ENCODE data around the gene CPAMD8.

The CPAMD8 gene

GRCh38 chr19:17060802-17061201, 34.2 kb upstream of the CPAMD8 start:
- Histone ChIP-seq H2BK15ac (ENCODE audit: low read depth, poor library complexity, severe bottlenecking) (no peak overlapping the region), H3K9me3 (ENCODE audit: control insufficient read depth, low read length) (peaks cover 23% of the 10 kb centered on the region), H3K4me1 (ENCODE audit: control insufficient read depth, insufficient read depth, low read depth, low read length) (no peaks in the 10 kb centered on the region), H2AK5ac (ENCODE audit: low read length, severe bottlenecking) (no peak overlapping the region), H3K4me3 (ENCODE audit: insufficient read depth in 1 of 2, low read depth in 1 of 2, low read length in 2 of 2) (no peak overlapping the region), H3K4ac (ENCODE audit: low read depth in 1 of 2, low read length in 2 of 2) (no peak overlapping the region), H3K36me3 (ENCODE audit: control insufficient read depth in 1 of 2, insufficient read depth in 2 of 2, low read depth in 1 of 2, low read length in 2 of 2) (peaks cover 29 to 40% of the 10 kb centered on the region in 2 experiments), H3K27me3 (ENCODE audit: control insufficient read depth in 1 of 2, insufficient read depth in 1 of 2, low read length in 2 of 2) (no peaks in the 10 kb centered on the region), H3K23ac (ENCODE audit: low read length in 2 of 2) (no peak overlapping the region), H3K79me1 (replicated peaks; ENCODE audit: low read length, poor library complexity, severe bottlenecking) (peaks cover 27% of the 10 kb centered on the region), H3K18ac (ENCODE audit: low read depth in 1 of 2, low read length in 2 of 2) (no peak overlapping the region), H2BK5ac (ENCODE audit: low read depth, low read length, poor library complexity, severe bottlenecking) (no peak overlapping the region), H2BK12ac (ENCODE audit: low read length in 2 of 2) (no peak overlapping the region), H3K9ac (ENCODE audit: low read length) (no peak overlapping the region), H2BK120ac (ENCODE audit: low read depth, low read length) (no peak overlapping the region), H2AFZ (ENCODE audit: low read depth, low read length) (no peak overlapping the region), H4K8ac (ENCODE audit: low read length) (no peak overlapping the region), H3K27ac (ENCODE audit: low read length, poor library complexity, severe bottlenecking) (no peak overlapping the region), H4K91ac (ENCODE audit: low read length) (no peak overlapping the region), H3K4me2 (ENCODE audit: low read length, poor library complexity, severe bottlenecking) (no peak overlapping the region), H3K14ac (ENCODE audit: low read length in 2 of 2) (no peak overlapping the region)
- no peak for DNase-seq
- WGBS, result 99% methylated on average over 3 of the region's 3 CpGs

GRCh38 chr19:17058236-17058635, 31.6 kb upstream of the CPAMD8 start:
- H4K8ac ChIP-seq (ENCODE audit: low read length), result no peak overlapping the region
- no peak overlapping the region for H3K4ac ChIP-seq (ENCODE audit: low read depth in 1 of 2, low read length in 2 of 2)
- H3K4me1 ChIP-seq (ENCODE audit: control insufficient read depth, insufficient read depth, low read depth, low read length), result no peaks in the 10 kb centered on the region
- H3K9me3 ChIP-seq (ENCODE audit: control insufficient read depth, low read length), result peaks cover 23% of the 10 kb centered on the region
- H3K4me2 ChIP-seq (ENCODE audit: low read length, poor library complexity, severe bottlenecking), result no peak overlapping the region
- H2BK12ac ChIP-seq (ENCODE audit: low read length in 2 of 2), result no peak overlapping the region
- no peak overlapping the region for H3K14ac ChIP-seq (ENCODE audit: low read length in 2 of 2)
- no peak overlapping the region for H2BK15ac ChIP-seq (ENCODE audit: low read depth, poor library complexity, severe bottlenecking)
- DNase-seq, result peak; percentile 32
- no peak overlapping the region for H3K9ac ChIP-seq (ENCODE audit: low read length)
- H3K27ac ChIP-seq (ENCODE audit: low read length, poor library complexity, severe bottlenecking), result no peak overlapping the region
- H3K27me3 ChIP-seq (ENCODE audit: control insufficient read depth in 1 of 2, insufficient read depth in 1 of 2, low read length in 2 of 2), result no peaks in the 10 kb centered on the region
- 100% methylated on average over 8 of the region's 8 CpGs for WGBS
- no peak overlapping the region for H3K23ac ChIP-seq (ENCODE audit: low read length in 2 of 2)
- no peak overlapping the region for H2AFZ ChIP-seq (ENCODE audit: low read depth, low read length)
- peak overlapping the region in 1 of 2 experiments; percentile 4 for H3K4me3 ChIP-seq (ENCODE audit: insufficient read depth in 1 of 2, low read depth in 1 of 2, low read length in 2 of 2)
- H2AK5ac ChIP-seq (ENCODE audit: low read length, severe bottlenecking), result no peak overlapping the region
- peaks cover 41 to 49% of the 10 kb centered on the region in 2 experiments for H3K36me3 ChIP-seq (ENCODE audit: control insufficient read depth in 1 of 2, insufficient read depth in 2 of 2, low read depth in 1 of 2, low read length in 2 of 2)
- H3K18ac ChIP-seq (ENCODE audit: low read depth in 1 of 2, low read length in 2 of 2), result no peak overlapping the region
- H4K91ac ChIP-seq (ENCODE audit: low read length), result no peak overlapping the region
- H2BK5ac ChIP-seq (ENCODE audit: low read depth, low read length, poor library complexity, severe bottlenecking), result no peak overlapping the region
- H2BK120ac ChIP-seq (ENCODE audit: low read depth, low read length), result no peak overlapping the region
- H3K79me1 ChIP-seq (replicated peaks; ENCODE audit: low read length, poor library complexity, severe bottlenecking), result peaks cover 21% of the 10 kb centered on the region

GRCh38 chr19:17055636-17056035, 29.0 kb upstream of the CPAMD8 start:
- H3K4me2 ChIP-seq (ENCODE audit: low read length, poor library complexity, severe bottlenecking), result no peak overlapping the region
- 99% methylated on average over 15 of the region's 15 CpGs for WGBS
- no peak overlapping the region for H2AFZ ChIP-seq (ENCODE audit: low read depth, low read length)
- no peak overlapping the region for H2AK5ac ChIP-seq (ENCODE audit: low read length, severe bottlenecking)
- no peak overlapping the region for H2BK5ac ChIP-seq (ENCODE audit: low read depth, low read length, poor library complexity, severe bottlenecking)
- H3K14ac ChIP-seq (ENCODE audit: low read length in 2 of 2), result no peak overlapping the region
- no peak overlapping the region for H3K23ac ChIP-seq (ENCODE audit: low read length in 2 of 2)
- H3K27me3 ChIP-seq (ENCODE audit: control insufficient read depth in 1 of 2, insufficient read depth in 1 of 2, low read length in 2 of 2), result no peaks in the 10 kb centered on the region
- H4K91ac ChIP-seq (ENCODE audit: low read length), result no peak overlapping the region
- H3K9me3 ChIP-seq (ENCODE audit: control insufficient read depth, low read length), result peaks cover 23% of the 10 kb centered on the region
- H2BK12ac ChIP-seq (ENCODE audit: low read length in 2 of 2), result no peak overlapping the region
- H2BK15ac ChIP-seq (ENCODE audit: low read depth, poor library complexity, severe bottlenecking), result no peak overlapping the region
- peaks cover 11% of the 10 kb centered on the region for H3K79me1 ChIP-seq (replicated peaks; ENCODE audit: low read length, poor library complexity, severe bottlenecking)
- H3K18ac ChIP-seq (ENCODE audit: low read depth in 1 of 2, low read length in 2 of 2), result no peak overlapping the region
- no peaks in the 10 kb centered on the region for H3K4me1 ChIP-seq (ENCODE audit: control insufficient read depth, insufficient read depth, low read depth, low read length)
- no peak overlapping the region for H4K8ac ChIP-seq (ENCODE audit: low read length)
- H3K9ac ChIP-seq (ENCODE audit: low read length), result no peak overlapping the region
- no peak overlapping the region for H3K27ac ChIP-seq (ENCODE audit: low read length, poor library complexity, severe bottlenecking)
- H3K4ac ChIP-seq (ENCODE audit: low read depth in 1 of 2, low read length in 2 of 2), result no peak overlapping the region
- no peak overlapping the region for H2BK120ac ChIP-seq (ENCODE audit: low read depth, low read length)
- no peak overlapping the region for H3K4me3 ChIP-seq (ENCODE audit: insufficient read depth in 1 of 2, low read depth in 1 of 2, low read length in 2 of 2)
- peaks cover 43 to 47% of the 10 kb centered on the region in 2 experiments for H3K36me3 ChIP-seq (ENCODE audit: control insufficient read depth in 1 of 2, insufficient read depth in 2 of 2, low read depth in 1 of 2, low read length in 2 of 2)
- DNase-seq, result no peak

- no peak overlapping the region for H4K91ac ChIP-seq (ENCODE audit: low read length)
- H4K8ac ChIP-seq (ENCODE audit: low read length), result no peak overlapping the region
- no peak overlapping the region for H2BK120ac ChIP-seq (ENCODE audit: low read depth, low read length)
- H3K23ac ChIP-seq (ENCODE audit: low read length in 2 of 2), result no peak overlapping the region
- no peak overlapping the region for H2BK15ac ChIP-seq (ENCODE audit: low read depth, poor library complexity, severe bottlenecking)
- H3K36me3 ChIP-seq (ENCODE audit: control insufficient read depth in 1 of 2, insufficient read depth in 2 of 2, low read depth in 1 of 2, low read length in 2 of 2), result peaks cover 41 to 46% of the 10 kb centered on the region in 2 experiments
- no peak overlapping the region for H2BK12ac ChIP-seq (ENCODE audit: low read length in 2 of 2)
- no peak overlapping the region for H3K27ac ChIP-seq (ENCODE audit: low read length, poor library complexity, severe bottlenecking)
- H2BK5ac ChIP-seq (ENCODE audit: low read depth, low read length, poor library complexity, severe bottlenecking), result no peak overlapping the region
- no peak overlapping the region for H3K14ac ChIP-seq (ENCODE audit: low read length in 2 of 2)
- peaks cover 8% of the 10 kb centered on the region for H3K79me1 ChIP-seq (replicated peaks; ENCODE audit: low read length, poor library complexity, severe bottlenecking)
- H3K9ac ChIP-seq (ENCODE audit: low read length), result no peak overlapping the region
- no peaks in the 10 kb centered on the region for H3K27me3 ChIP-seq (ENCODE audit: control insufficient read depth in 1 of 2, insufficient read depth in 1 of 2, low read length in 2 of 2)
- 90% methylated on average over 3 of the region's 5 CpGs for WGBS
- no peak overlapping the region for H2AK5ac ChIP-seq (ENCODE audit: low read length, severe bottlenecking)
- no peak overlapping the region for H2AFZ ChIP-seq (ENCODE audit: low read depth, low read length)
- DNase-seq, result no peak
- no peak overlapping the region for H3K4me3 ChIP-seq (ENCODE audit: insufficient read depth in 1 of 2, low read depth in 1 of 2, low read length in 2 of 2)
- H3K4ac ChIP-seq (ENCODE audit: low read depth in 1 of 2, low read length in 2 of 2), result no peak overlapping the region
- H3K4me1 ChIP-seq (ENCODE audit: control insufficient read depth, insufficient read depth, low read depth, low read length), result peaks cover 2% of the 10 kb centered on the region
- peaks cover 21% of the 10 kb centered on the region for H3K9me3 ChIP-seq (ENCODE audit: control insufficient read depth, low read length)
- no peak overlapping the region for H3K18ac ChIP-seq (ENCODE audit: low read depth in 1 of 2, low read length in 2 of 2)
- H3K4me2 ChIP-seq (ENCODE audit: low read length, poor library complexity, severe bottlenecking), result no peak overlapping the region
Measured at GRCh38 chr19:17054746-17055145, 28.1 kb upstream of the CPAMD8 start.

All from mesenchymal stem cell (in vitro differentiated cells and primary cell).